Ovary (tissue), 3 donors: ENCODE data around the gene LOXHD1.

ENCODE experiments used
- EP300 ChIP-seq: sonication (generic); formaldehyde crosslinking; IDR thresholded peaks from one replicate; pipeline ENCODE4 v1.6.1; 2017; ENCODE audit warnings: antibody characterized with exemption
- POLR2A ChIP-seq: fragments of 450-650 bp; IDR thresholded peaks from one replicate; pipeline ENCODE4 v1.6.1; 2017; ENCODE audit warnings: antibody characterized with exemption, mild to moderate bottlenecking, moderate library complexity
- TF ChIP-seq, protein P1 (sequence below), 3 donors: fragments of 450-650 bp in 2 of 3; fragments of 200-600 bp in 1 of 3; IDR thresholded peaks; one replicate each; pipeline versions ENCODE4 v1.5.1 to v1.8.0; 2016 to 2022; ENCODE audit warnings: antibody characterized with exemption in 3 of 3, mild to moderate bottlenecking in 1 of 3
- donor health status: DM: no; HTN: no; CAD: no.

DNA sequence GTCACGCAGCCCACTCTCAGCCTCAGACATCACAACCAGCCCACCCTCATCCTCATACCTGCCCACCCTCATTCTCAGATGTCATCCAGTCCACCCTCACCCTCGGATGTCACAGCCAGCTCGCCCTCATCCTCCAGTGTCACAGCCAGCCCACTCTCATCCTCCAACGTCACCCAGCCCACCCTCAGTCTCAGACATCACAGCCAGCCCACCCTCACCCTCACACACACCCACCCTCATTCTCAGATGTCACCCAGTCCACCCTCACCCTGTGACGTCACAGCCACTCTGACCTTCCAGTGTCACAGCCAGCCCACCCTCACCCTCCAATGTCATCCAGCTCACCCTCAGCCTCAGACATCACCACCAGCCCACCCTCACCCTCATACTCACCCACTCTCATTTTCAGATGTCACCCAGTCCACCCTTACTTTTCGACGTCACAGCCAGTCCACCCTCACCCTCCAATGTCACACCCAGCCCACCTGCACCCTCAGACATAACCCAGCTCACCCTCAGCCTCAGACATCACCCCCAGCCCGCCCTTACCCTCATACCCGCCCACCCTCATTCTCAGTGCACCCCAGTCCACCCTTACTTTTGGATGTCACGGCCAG, 100.3 kb downstream of the LOXHD1 start:
- TF ChIP-seq EP300 (no peak), POLR2A (no peak)
- TF ChIP-seq, protein P1, sequence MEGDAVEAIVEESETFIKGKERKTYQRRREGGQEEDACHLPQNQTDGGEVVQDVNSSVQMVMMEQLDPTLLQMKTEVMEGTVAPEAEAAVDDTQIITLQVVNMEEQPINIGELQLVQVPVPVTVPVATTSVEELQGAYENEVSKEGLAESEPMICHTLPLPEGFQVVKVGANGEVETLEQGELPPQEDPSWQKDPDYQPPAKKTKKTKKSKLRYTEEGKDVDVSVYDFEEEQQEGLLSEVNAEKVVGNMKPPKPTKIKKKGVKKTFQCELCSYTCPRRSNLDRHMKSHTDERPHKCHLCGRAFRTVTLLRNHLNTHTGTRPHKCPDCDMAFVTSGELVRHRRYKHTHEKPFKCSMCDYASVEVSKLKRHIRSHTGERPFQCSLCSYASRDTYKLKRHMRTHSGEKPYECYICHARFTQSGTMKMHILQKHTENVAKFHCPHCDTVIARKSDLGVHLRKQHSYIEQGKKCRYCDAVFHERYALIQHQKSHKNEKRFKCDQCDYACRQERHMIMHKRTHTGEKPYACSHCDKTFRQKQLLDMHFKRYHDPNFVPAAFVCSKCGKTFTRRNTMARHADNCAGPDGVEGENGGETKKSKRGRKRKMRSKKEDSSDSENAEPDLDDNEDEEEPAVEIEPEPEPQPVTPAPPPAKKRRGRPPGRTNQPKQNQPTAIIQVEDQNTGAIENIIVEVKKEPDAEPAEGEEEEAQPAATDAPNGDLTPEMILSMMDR (IDR thresholded peaks at IDR 0.05) = no peak
